ENCODE data around the gene NFKBIA.

DNA sequence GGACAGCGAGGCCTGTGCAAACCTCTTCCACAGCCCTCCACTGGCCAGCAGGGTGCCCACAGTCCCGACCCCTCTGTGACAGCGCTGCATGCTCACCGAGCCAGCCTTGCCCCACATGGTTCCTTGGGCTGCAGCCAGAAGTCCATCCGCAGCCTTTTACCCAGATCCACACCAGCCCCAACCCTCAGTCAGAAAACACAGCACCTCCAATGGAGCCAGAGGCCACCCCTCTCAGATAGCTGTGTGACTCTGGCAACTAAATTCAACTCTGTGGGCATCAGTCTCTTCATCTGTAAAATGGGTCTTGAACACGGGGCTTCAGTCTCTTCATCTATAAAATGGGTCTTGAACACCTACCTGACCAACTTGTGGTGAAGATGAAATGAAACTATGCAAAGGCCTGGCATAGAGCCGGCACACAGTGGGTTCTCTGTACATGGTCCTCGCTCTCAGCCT, 38.0 kb downstream of the NFKBIA start:
- TF ChIP-seq, protein P1, sequence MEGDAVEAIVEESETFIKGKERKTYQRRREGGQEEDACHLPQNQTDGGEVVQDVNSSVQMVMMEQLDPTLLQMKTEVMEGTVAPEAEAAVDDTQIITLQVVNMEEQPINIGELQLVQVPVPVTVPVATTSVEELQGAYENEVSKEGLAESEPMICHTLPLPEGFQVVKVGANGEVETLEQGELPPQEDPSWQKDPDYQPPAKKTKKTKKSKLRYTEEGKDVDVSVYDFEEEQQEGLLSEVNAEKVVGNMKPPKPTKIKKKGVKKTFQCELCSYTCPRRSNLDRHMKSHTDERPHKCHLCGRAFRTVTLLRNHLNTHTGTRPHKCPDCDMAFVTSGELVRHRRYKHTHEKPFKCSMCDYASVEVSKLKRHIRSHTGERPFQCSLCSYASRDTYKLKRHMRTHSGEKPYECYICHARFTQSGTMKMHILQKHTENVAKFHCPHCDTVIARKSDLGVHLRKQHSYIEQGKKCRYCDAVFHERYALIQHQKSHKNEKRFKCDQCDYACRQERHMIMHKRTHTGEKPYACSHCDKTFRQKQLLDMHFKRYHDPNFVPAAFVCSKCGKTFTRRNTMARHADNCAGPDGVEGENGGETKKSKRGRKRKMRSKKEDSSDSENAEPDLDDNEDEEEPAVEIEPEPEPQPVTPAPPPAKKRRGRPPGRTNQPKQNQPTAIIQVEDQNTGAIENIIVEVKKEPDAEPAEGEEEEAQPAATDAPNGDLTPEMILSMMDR (optimal IDR thresholded peaks at IDR 0.05 in 1 of 3, IDR thresholded peaks at IDR 0.05 in 1 of 3, conservative IDR thresholded peaks at IDR 0.05 in 1 of 3; ENCODE audit: extremely low read depth in 1 of 3, insufficient read depth in 2 of 3, low read length in 3 of 3): no peak
- no peak for TF ChIP-seq EZH2 (IDR thresholded peaks at IDR 0.05; ENCODE audit: low read length)

All from keratinocyte (primary cell).